SK-N-SH (cell line): Measurements from ENCODE around the gene TCF12. TPM values are rescaled to one million over a fixed set of nuclear protein-coding genes. Genes with fewer than 3 reads are reported as not detected.

Source experiments
- CTCF ChIA-PET: fragments of 300-600, 350-600 bp; formaldehyde crosslinking; extraction: SDS; loops from one replicate; lab custom pipeline; 2021; lab: Yijun Ruan, JAX
- POLR2A ChIA-PET: fragments of 350-600 bp; sonication (Branson Sonifier 250); formaldehyde crosslinking; extraction: SDS; loops from one replicate; lab custom pipeline; 2020; ENCODE audit warnings: antibody characterized with exemption, inconsistent platforms; lab: Yijun Ruan, JAX
- DNase-seq: peaks from one replicate; pipeline ENCODE4 v3.0.0; 2012
- H2AFZ ChIP-seq: fragments of 200-600 bp; sonication (generic); 2 replicates; pipeline ENCODE4 v1.8.1; 2016; ENCODE audit warnings: antibody characterized with exemption, mild to moderate bottlenecking, low read depth
- H3F3A ChIP-seq: fragments of 200-600 bp; sonication (generic); replicated peaks from 2 replicates; pipeline ENCODE3; 2016; ENCODE audit warnings: antibody characterized with exemption, mild to moderate bottlenecking; ENCODE audit not compliant: insufficient read depth
- H3K27ac ChIP-seq, 2 experiments: fragments of 200-500 bp in 1 of 2; fragments of 200-600 bp in 1 of 2; sonication (Bioruptor generic) in 1 of 2; sonication (generic), shearing (Covaris generic) in 1 of 2; 2 replicates each; pipeline versions ENCODE4 v1.5.1 to v1.6.1; 2014 to 2016; ENCODE audit warnings: low read depth in 2 of 2, inconsistent platforms in 1 of 2, low read length in 1 of 2, mild to moderate bottlenecking in 1 of 2, mixed read lengths in 1 of 2
- H3K27me3 ChIP-seq: fragments of 200-600 bp; sonication (generic), shearing (Covaris generic); 2 replicates; pipeline ENCODE4 v1.6.1; 2016; ENCODE audit warnings: mixed run types; ENCODE audit not compliant: insufficient read depth
- H3K36me3 ChIP-seq, 2 experiments: fragments of 200-500 bp in 1 of 2; fragments of 200-600 bp in 1 of 2; sonication (Bioruptor generic) in 1 of 2; sonication (generic) in 1 of 2; replicated peaks in 1 of 2; 2 replicates each; pipeline versions ENCODE3 to v1.5.1; 2014 to 2016; ENCODE audit warnings: low read length in 1 of 2, mild to moderate bottlenecking in 1 of 2; ENCODE audit not compliant: insufficient read depth in 2 of 2, control insufficient read depth in 1 of 2
- H3K4me1 ChIP-seq, 2 experiments: fragments of 200-500 bp in 1 of 2; fragments of 200-600 bp in 1 of 2; sonication (Bioruptor generic) in 1 of 2; sonication (generic), shearing (Covaris generic) in 1 of 2; 2 replicates each; pipeline versions ENCODE4 v1.5.1 to v1.6.1; 2014 to 2016; ENCODE audit warnings: low read depth in 1 of 2, low read length in 1 of 2, mixed run types in 1 of 2; ENCODE audit not compliant: insufficient read depth in 2 of 2, control insufficient read depth in 1 of 2
- H3K4me2 ChIP-seq: fragments of 200-600 bp; sonication (generic), shearing (Covaris generic); 2 replicates; pipeline ENCODE4 v1.6.1; 2017; ENCODE audit warnings: mixed run types
- H3K4me3 ChIP-seq, 2 experiments: fragments of 200-500 bp in 1 of 2; fragments of 200-600 bp in 1 of 2; sonication (Bioruptor generic) in 1 of 2; sonication (generic), shearing (Covaris generic) in 1 of 2; 2 replicates each; pipeline versions ENCODE4 v1.5.1 to v1.8.1; 2014 to 2016; ENCODE audit warnings: low read depth in 2 of 2, inconsistent platforms in 1 of 2, low read length in 1 of 2, mild to moderate bottlenecking in 1 of 2, mixed read lengths in 1 of 2, moderate library complexity in 1 of 2
- H3K79me2 ChIP-seq: fragments of 200-600 bp; sonication (generic); 2 replicates; pipeline ENCODE4 v1.8.1; 2017; ENCODE audit warnings: mild to moderate bottlenecking; ENCODE audit not compliant: insufficient read depth
- H3K9ac ChIP-seq: fragments of 200-600 bp; sonication (generic); 2 replicates; pipeline ENCODE4 v1.6.1; 2017; ENCODE audit warnings: mixed run types
- H3K9me2 ChIP-seq: fragments of 200-600 bp; sonication (generic); 2 replicates; pipeline ENCODE4 v1.6.1; 2017; ENCODE audit warnings: mixed run types
- H3K9me3 ChIP-seq: fragments of 200-600 bp; sonication (generic); 2 replicates; pipeline ENCODE4 v1.6.1; 2017; ENCODE audit warnings: mixed run types, mild to moderate bottlenecking, moderate library complexity
- H4K20me1 ChIP-seq: fragments of 200-600 bp; sonication (generic); 2 replicates; pipeline ENCODE4 v1.6.1; 2017; ENCODE audit warnings: mild to moderate bottlenecking, mixed run types; ENCODE audit not compliant: insufficient read depth
- ELF1 ChIP-seq: IDR thresholded peaks from 2 replicates; pipeline ENCODE4 v1.4.0; 2012
- EZH2phosphoT487 ChIP-seq: fragments of 200-600 bp; sonication (generic); IDR thresholded peaks from 2 replicates; pipeline ENCODE4 v1.6.1; 2017; ENCODE audit warnings: low read depth, mixed run types, mild to moderate bottlenecking, antibody characterized with exemption, moderate library complexity, borderline replicate concordance
- FOSL2 ChIP-seq: IDR thresholded peaks from 2 replicates; pipeline ENCODE4 v1.4.0; 2012; ENCODE audit warnings: low read depth, mild to moderate bottlenecking, moderate library complexity, borderline replicate concordance
- JUND ChIP-seq: IDR thresholded peaks from 2 replicates; pipeline ENCODE4 v1.4.0; 2012
- MEF2A ChIP-seq: IDR thresholded peaks from 2 replicates; pipeline ENCODE4 v1.4.0; 2012; ENCODE audit warnings: low read depth, borderline replicate concordance
- NRF1 ChIP-seq: IDR thresholded peaks from 2 replicates; pipeline ENCODE4 v1.6.1; 2012; ENCODE audit warnings: low read depth, mild to moderate bottlenecking, low read length
- POLR2AphosphoS5 ChIP-seq: IDR thresholded peaks from 2 replicates; pipeline ENCODE4 v1.6.1; 2012; ENCODE audit warnings: low read depth, low read length
- RXRA ChIP-seq: IDR thresholded peaks from 2 replicates; pipeline ENCODE4 v1.4.0; 2012; ENCODE audit warnings: low read depth, mild to moderate bottlenecking, borderline replicate concordance
- SIN3A ChIP-seq: IDR thresholded peaks from 2 replicates; pipeline ENCODE4 v1.6.1; 2012; ENCODE audit warnings: low read depth, mild to moderate bottlenecking, low read length, moderate library complexity, borderline replicate concordance
- TCF12 ChIP-seq: IDR thresholded peaks from 2 replicates; pipeline ENCODE4 v1.4.0; 2012
- USF1 ChIP-seq: IDR thresholded peaks from 2 replicates; pipeline ENCODE4 v1.4.0; 2012; ENCODE audit warnings: low read depth, borderline replicate concordance
- USF2 ChIP-seq: fragments of 150-350 bp; IDR thresholded peaks from 2 replicates; pipeline ENCODE4 v1.6.1; 2017; ENCODE audit warnings: antibody characterized with exemption, low read length, low read depth, borderline replicate concordance
- WGBS: methylation state at CpG from one replicate; pipeline ENCODE4 v1.1.6; 2017; ENCODE audit warnings: low lambda C conversion rate; 5-methylcytosine and 5-hydroxymethylcytosine counted together
- polyA plus RNA-seq, 3 experiments: library from polyadenylated mRNA; depleted of rRNA; stranded (reverse); fragments of >200 nt; gene quantifications; 2 replicates each; pipeline ENCODE4 v1.2.3, GENCODE V29; 2012
- TF ChIP-seq, protein P1 (sequence below): IDR thresholded peaks from 2 replicates; pipeline ENCODE4 v1.4.0; 2012; ENCODE audit warnings: low read depth
- TF ChIP-seq, protein P2 (sequence below): IDR thresholded peaks from 2 replicates; pipeline ENCODE4 v1.6.1; 2012; ENCODE audit warnings: mild to moderate bottlenecking, low read depth, low read length, moderate library complexity

The TCF12 gene
- polyA plus RNA-seq, 1 of the 3 experiments (the other 2 are of a cell fraction): 49.6 TPM

DNA sequence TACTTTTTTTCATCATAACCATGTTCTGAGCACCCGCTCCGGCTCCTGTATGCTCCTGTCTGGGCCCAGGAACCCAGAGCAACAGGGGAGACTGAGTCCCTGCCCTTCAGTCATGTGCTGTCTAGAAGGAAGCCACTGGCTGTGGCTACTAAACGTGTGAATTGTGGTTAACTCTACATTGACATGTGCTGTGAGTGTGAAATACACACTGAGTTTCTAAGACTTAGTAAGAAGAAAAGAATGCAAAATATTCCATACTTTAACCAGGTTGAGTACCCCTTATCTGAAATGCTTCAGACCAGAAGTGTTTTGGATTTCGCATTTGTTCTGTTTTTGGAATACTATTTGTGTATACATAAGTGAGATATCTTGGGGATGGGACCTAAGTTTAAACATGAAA lies 415.0 kb downstream of the TCF12 start:
- CTCF ChIA-PET: interaction anchor here (2.3 to 16.0 kb wide), 2 partner anchors 192 to 194 kb away, joined by 9 to 447 read pairs; no protein-coding TSS in a partner anchor
- no peaks in the 10 kb centered on the region for H3K9me2 ChIP-seq
- H3K27me3 ChIP-seq: no peaks in the 10 kb centered on the region
- H3K36me3 ChIP-seq: no peaks in the 10 kb centered on the region
- H3K27ac ChIP-seq: 0 out of 4 replicates have a peak overlapping the region, but pooled peaks of 1 of the 2 experiments have one; percentile 43
- POLR2A ChIA-PET: no interaction called here
- TF ChIP-seq MEF2A: no peak
- 0 out of 2 replicates have a peak, but pooled peaks have one; percentile 3 for TF ChIP-seq JUND
- TF ChIP-seq SIN3A: no peak
- TF ChIP-seq RXRA: no peak
- H3K4me1 ChIP-seq: peaks cover 16 to 18% of the 10 kb centered on the region in 2 experiments; a peak in 3 of 4 replicates
- WGBS: 81% methylated on average over 4 of the region's 4 CpGs
- H3F3A ChIP-seq: peaks cover 14% of the 10 kb centered on the region
- H3K4me2 ChIP-seq: no peak overlapping the region
- H2AFZ ChIP-seq: no peak overlapping the region
- DNase-seq: no peak
- no peak overlapping the region for H3K4me3 ChIP-seq
- no peaks in the 10 kb centered on the region for H3K9me3 ChIP-seq
- H4K20me1 ChIP-seq: no peaks in the 10 kb centered on the region
- no peak overlapping the region for H3K9ac ChIP-seq
- H3K79me2 ChIP-seq: no peaks in the 10 kb centered on the region

DNA sequence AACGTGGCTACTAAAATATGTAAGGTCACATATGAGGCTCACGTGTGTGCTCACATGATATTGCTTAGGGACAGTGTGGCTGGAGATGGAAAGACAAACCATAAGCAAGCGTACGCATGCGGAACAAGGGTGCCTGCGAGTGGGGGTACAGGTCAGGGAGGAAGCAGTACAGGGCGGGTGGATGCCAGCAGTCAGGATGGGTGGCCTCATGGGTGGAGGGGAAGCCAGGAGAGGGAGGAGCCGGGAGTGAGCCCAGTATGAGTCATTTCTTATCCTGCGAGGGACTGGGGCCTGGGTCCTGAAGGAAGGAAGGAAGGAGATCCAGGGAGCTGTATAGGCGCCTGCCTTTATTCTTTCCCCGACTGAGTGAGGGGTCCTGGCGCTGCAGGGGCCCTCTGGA lies 415.8 kb downstream of the TCF12 start:
- Histone ChIP-seq H3K79me2 (no peaks in the 10 kb centered on the region), H3K9me2 (no peaks in the 10 kb centered on the region), H3K4me3 (no peak overlapping the region), H3K9me3 (no peaks in the 10 kb centered on the region), H3K4me2 (no peak overlapping the region), H3K27me3 (no peaks in the 10 kb centered on the region), H3K9ac (no peak overlapping the region), H3F3A (peaks cover 6% of the 10 kb centered on the region), H3K36me3 (no peaks in the 10 kb centered on the region), H4K20me1 (no peaks in the 10 kb centered on the region), H3K4me1 (peaks cover 11 to 16% of the 10 kb centered on the region in 2 experiments; a peak in 3 of 4 replicates), H3K27ac (peak overlapping the region in 1 of 2 experiments; percentile 43; a peak in 1 of 4 replicates), H2AFZ (no peak overlapping the region)
- no peak for TF ChIP-seq USF1
- TF ChIP-seq, protein P1, sequence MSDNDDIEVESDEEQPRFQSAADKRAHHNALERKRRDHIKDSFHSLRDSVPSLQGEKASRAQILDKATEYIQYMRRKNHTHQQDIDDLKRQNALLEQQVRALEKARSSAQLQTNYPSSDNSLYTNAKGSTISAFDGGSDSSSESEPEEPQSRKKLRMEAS: peak; percentile 36; the same call in 1 of the 2 replicates
- 0 out of 2 replicates have a peak, but pooled peaks have one; percentile 19 for TF ChIP-seq JUND
- no peak for TF ChIP-seq POLR2AphosphoS5
- TF ChIP-seq FOSL2: peak; percentile 62; the same call in 1 of the 2 replicates
- WGBS: 73% methylated on average over 12 of the region's 12 CpGs
- ChIA-PET POLR2A (no interaction called here), CTCF (interaction anchor here (1.1 to 16.0 kb wide), 3 partner anchors 11 to 191 kb away, joined by 4 to 447 read pairs (median 10); no protein-coding TSS in a partner anchor)
- DNase-seq: no peak

- H3K4me1 ChIP-seq: peaks cover 11 to 16% of the 10 kb centered on the region in 2 experiments; a peak in 3 of 4 replicates
- no peaks in the 10 kb centered on the region for H3F3A ChIP-seq
- no peak overlapping the region for H2AFZ ChIP-seq
- no peaks in the 10 kb centered on the region for H3K9me3 ChIP-seq
- H3K9me2 ChIP-seq: no peaks in the 10 kb centered on the region
- WGBS: 85% methylated on average over 6 of the region's 6 CpGs
- ChIA-PET POLR2A (no interaction called here), CTCF (interaction anchor here (0.5 to 16.0 kb wide), 6 partner anchors 10 to 844 kb away, joined by 3 to 447 read pairs (median 7); no protein-coding TSS in a partner anchor)
- no peak for DNase-seq
- no peak overlapping the region for H3K4me2 ChIP-seq
- H4K20me1 ChIP-seq: no peaks in the 10 kb centered on the region
- no peak overlapping the region for H3K4me3 ChIP-seq
- no peaks in the 10 kb centered on the region for H3K79me2 ChIP-seq
- no peaks in the 10 kb centered on the region for H3K36me3 ChIP-seq
- H3K27me3 ChIP-seq: no peaks in the 10 kb centered on the region
- no peak overlapping the region for H3K9ac ChIP-seq
- no peak overlapping the region for H3K27ac ChIP-seq
- TF ChIP-seq, protein P2, sequence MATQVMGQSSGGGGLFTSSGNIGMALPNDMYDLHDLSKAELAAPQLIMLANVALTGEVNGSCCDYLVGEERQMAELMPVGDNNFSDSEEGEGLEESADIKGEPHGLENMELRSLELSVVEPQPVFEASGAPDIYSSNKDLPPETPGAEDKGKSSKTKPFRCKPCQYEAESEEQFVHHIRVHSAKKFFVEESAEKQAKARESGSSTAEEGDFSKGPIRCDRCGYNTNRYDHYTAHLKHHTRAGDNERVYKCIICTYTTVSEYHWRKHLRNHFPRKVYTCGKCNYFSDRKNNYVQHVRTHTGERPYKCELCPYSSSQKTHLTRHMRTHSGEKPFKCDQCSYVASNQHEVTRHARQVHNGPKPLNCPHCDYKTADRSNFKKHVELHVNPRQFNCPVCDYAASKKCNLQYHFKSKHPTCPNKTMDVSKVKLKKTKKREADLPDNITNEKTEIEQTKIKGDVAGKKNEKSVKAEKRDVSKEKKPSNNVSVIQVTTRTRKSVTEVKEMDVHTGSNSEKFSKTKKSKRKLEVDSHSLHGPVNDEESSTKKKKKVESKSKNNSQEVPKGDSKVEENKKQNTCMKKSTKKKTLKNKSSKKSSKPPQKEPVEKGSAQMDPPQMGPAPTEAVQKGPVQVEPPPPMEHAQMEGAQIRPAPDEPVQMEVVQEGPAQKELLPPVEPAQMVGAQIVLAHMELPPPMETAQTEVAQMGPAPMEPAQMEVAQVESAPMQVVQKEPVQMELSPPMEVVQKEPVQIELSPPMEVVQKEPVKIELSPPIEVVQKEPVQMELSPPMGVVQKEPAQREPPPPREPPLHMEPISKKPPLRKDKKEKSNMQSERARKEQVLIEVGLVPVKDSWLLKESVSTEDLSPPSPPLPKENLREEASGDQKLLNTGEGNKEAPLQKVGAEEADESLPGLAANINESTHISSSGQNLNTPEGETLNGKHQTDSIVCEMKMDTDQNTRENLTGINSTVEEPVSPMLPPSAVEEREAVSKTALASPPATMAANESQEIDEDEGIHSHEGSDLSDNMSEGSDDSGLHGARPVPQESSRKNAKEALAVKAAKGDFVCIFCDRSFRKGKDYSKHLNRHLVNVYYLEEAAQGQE: no peak
- no peak for TF ChIP-seq NRF1
- TF ChIP-seq POLR2AphosphoS5: no peak
- no peak for TF ChIP-seq USF2
- TF ChIP-seq ELF1: no peak
- TF ChIP-seq EZH2phosphoT487: no peak
- no peak for TF ChIP-seq TCF12
- no peak for TF ChIP-seq JUND
- no peak for TF ChIP-seq MEF2A
- TF ChIP-seq FOSL2: no peak
Measured at GRCh38 chr15:57335293-57335715, 416.9 kb downstream of the TCF12 start.
